MCF 10A (cell line): ENCODE data around the gene OR1C1. TPM values are rescaled to one million over a fixed set of nuclear protein-coding genes. Genes with fewer than 3 reads are reported as not detected.
"Not testable (repeated sequence)": the region's sequence is repeated elsewhere in the genome, so short reads cannot be mapped to it uniquely, and the experiment has no call there.

ENCODE experiments used
- Bru-seq: library from RNA; stranded (reverse); fragments of 400-500 nt; gene quantifications from one replicate; lab custom pipeline; 2021; lab: Mats Ljungman, UMichigan
- BruChase-seq, 2 experiments: library from RNA; stranded (reverse); fragments of 400-500 nt; gene quantifications; one replicate each; lab custom pipeline; 2021; lab: Mats Ljungman, UMichigan
- BruUV-seq: library from RNA; stranded (reverse); fragments of 400-500 nt; replicated peaks from 2 replicates; lab custom pipeline; 2021; lab: Mats Ljungman, UMichigan
- CTCF ChIA-PET: fragments of 300-600 bp; sonication (Branson Sonifier 250); formaldehyde crosslinking; extraction: SDS; loops from one replicate; lab custom pipeline; 2021; ENCODE audit warnings: antibody characterized with exemption, inconsistent platforms; lab: Yijun Ruan, JAX
- POLR2A ChIA-PET: fragments of 300-600, 350-650 bp; sonication (Branson Sonifier 250); formaldehyde crosslinking; extraction: SDS; loops from one replicate; lab custom pipeline; 2020; ENCODE audit warnings: antibody characterized with exemption, inconsistent platforms; lab: Yijun Ruan, JAX
- DNase-seq: peaks from one replicate; pipeline ENCODE4 v3.0.0-alpha.2; 2018; ENCODE audit not compliant: unreplicated experiment
- H3K27ac Mint-ChIP-seq: one replicate; pipeline ENCODE4 v1.8.0; 2022; ENCODE audit warnings: mild to moderate bottlenecking, low read depth, mixed read lengths; ENCODE audit not compliant: unreplicated experiment
- H3K27me3 Mint-ChIP-seq: one replicate; pipeline ENCODE4 v1.8.0; 2022; ENCODE audit warnings: mixed read lengths; ENCODE audit not compliant: insufficient read depth, unreplicated experiment
- H3K36me3 Mint-ChIP-seq: one replicate; pipeline ENCODE4 v1.8.0; 2022; ENCODE audit warnings: mild to moderate bottlenecking, moderate library complexity, mixed read lengths; ENCODE audit not compliant: insufficient read depth, unreplicated experiment
- H3K4me1 Mint-ChIP-seq: one replicate; pipeline ENCODE4 v1.8.0; 2022; ENCODE audit warnings: mixed read lengths; ENCODE audit not compliant: insufficient read depth, unreplicated experiment
- H3K4me3 Mint-ChIP-seq: one replicate; pipeline ENCODE4 v1.8.0; 2022; ENCODE audit warnings: mild to moderate bottlenecking, moderate library complexity, mixed read lengths; ENCODE audit not compliant: unreplicated experiment
- H3K9me3 Mint-ChIP-seq: one replicate; pipeline ENCODE4 v1.8.0; 2022; ENCODE audit warnings: mixed read lengths; ENCODE audit not compliant: unreplicated experiment
- CTCF ChIP-seq: fragments of 200-600 bp; IDR thresholded peaks from one replicate; pipeline ENCODE4 v1.8.0; 2022; ENCODE audit warnings: antibody characterized with exemption, mild to moderate bottlenecking; ENCODE audit not compliant: unreplicated experiment
- intact Hi-C: fragments of 100-400 bp; cut with micrococcal nuclease; formaldehyde crosslinking; loops from 2 replicates; pipeline ENCODE4 v1.14.1; 2022
- long read RNA-seq: library from polyadenylated mRNA; stranded (forward); transcript quantifications from one replicate; pipeline ENCODE4 v2.0.0, GENCODE V29; 2022
- total RNA-seq: library from RNA; stranded (reverse); gene quantifications from 2 replicates; pipeline ENCODE4 v1.2.3, GENCODE V29; 2022

OR1C1 gene
- total RNA-seq, result not detected in 2 replicates
- not detected for Bru-seq, nascent RNA
- not detected for BruChase-seq, experiment 1, labeled RNA remaining after a 6-hour chase
- BruChase-seq, experiment 2, labeled RNA remaining after a 2-hour chase, result not detected
- long read RNA-seq, result 0 reads

GRCh38 chr1:247760456-247760855 lies at the start of gene OR1C1:
OR1C1 (minus strand) TSS chr1:247760556; CDS start chr1:247758406, 2,150 bp downstream.
- no peak within 1 kb of the TSS for H3K27ac Mint-ChIP-seq
- no TSS peak for BruUV-seq
- peaks cover 8% of the 10 kb centered on the region for H3K4me1 Mint-ChIP-seq
- H3K27me3 Mint-ChIP-seq, result no peaks in the 10 kb centered on the region
- intact Hi-C loops, result no loop called here
- no peak within 1 kb of the TSS for H3K4me3 Mint-ChIP-seq
- CTCF ChIA-PET, result interaction anchor here (0.9 to 1.2 kb wide), 2 partner anchors 11 to 15 kb away, joined by 3 read pairs; no protein-coding TSS in a partner anchor
- POLR2A ChIA-PET, result interaction anchor here (0.6 kb wide), 1 partner anchor 20 kb away, joined by 3 read pairs; no protein-coding TSS in a partner anchor
- H3K36me3 Mint-ChIP-seq, result no peaks in the 10 kb centered on the region
- no peak for DNase-seq
- peaks cover 8% of the 10 kb centered on the region for H3K9me3 Mint-ChIP-seq
- no peak for TF ChIP-seq CTCF

- CTCF ChIA-PET, result interaction anchor here (0.6 kb wide), 1 partner anchor 404 kb away, joined by 3 read pairs; no protein-coding TSS in a partner anchor
- H3K9me3 Mint-ChIP-seq, result peaks cover 14% of the 10 kb centered on the region
- no peaks in the 10 kb centered on the region for H3K36me3 Mint-ChIP-seq
- POLR2A ChIA-PET, result no interaction called here
- H3K4me3 Mint-ChIP-seq, result no peak overlapping the region
- H3K27ac Mint-ChIP-seq, result no peak overlapping the region
- no peaks in the 10 kb centered on the region for H3K27me3 Mint-ChIP-seq
- TF ChIP-seq CTCF, result no peak
- no TSS peak for BruUV-seq
- intact Hi-C loops, result no loop called here
- H3K4me1 Mint-ChIP-seq, result no peaks in the 10 kb centered on the region
- DNase-seq, result no peak
Observed at GRCh38 chr1:247797518-247797917, 37.2 kb upstream of the OR1C1 start.

GRCh38 chr1:247769603-247770002 lies 9.2 kb upstream of the OR1C1 start:
- TF ChIP-seq CTCF, result no peak
- BruUV-seq, result no TSS peak
- DNase-seq, result no peak
- no peak overlapping the region for H3K27ac Mint-ChIP-seq
- no peaks in the 10 kb centered on the region for H3K9me3 Mint-ChIP-seq
- H3K36me3 Mint-ChIP-seq, result no peaks in the 10 kb centered on the region
- H3K27me3 Mint-ChIP-seq, result no peaks in the 10 kb centered on the region
- ChIA-PET CTCF (no interaction called here), POLR2A (no interaction called here)
- intact Hi-C loops, result no loop called here
- H3K4me3 Mint-ChIP-seq, result no peak overlapping the region
- H3K4me1 Mint-ChIP-seq, result no peaks in the 10 kb centered on the region

GRCh38 chr1:247754311-247754710 lies 6.0 kb downstream of the OR1C1 start:
- H3K27me3 Mint-ChIP-seq, H3K36me3 Mint-ChIP-seq, H3K4me3 Mint-ChIP-seq, BruUV-seq, intact Hi-C loops, H3K27ac Mint-ChIP-seq, H3K4me1 Mint-ChIP-seq: not testable (repeated sequence)
- ChIA-PET CTCF (interaction anchor here (0.6 kb wide), 1 partner anchor 626 kb away, joined by 3 read pairs; no protein-coding TSS in a partner anchor), POLR2A (interaction anchor here (0.6 kb wide), 1 partner anchor 9 kb away, joined by 3 read pairs; no protein-coding TSS in a partner anchor)
- H3K9me3 Mint-ChIP-seq, result peaks cover 19% of the 10 kb centered on the region
- peak; percentile 21 for DNase-seq
